Transverse colon (tissue), 4 donors: Measurements from ENCODE around the gene KCNH3. TPM values are rescaled to one million over a fixed set of nuclear protein-coding genes. Genes with fewer than 3 reads are reported as not detected.

Source experiments
- DNase-seq: peaks from one replicate; pipeline ENCODE4 v3.0.0-alpha.2; 2019
- H3K27ac ChIP-seq, 4 donors: fragments of 200-600 bp; sonication (generic); 2 replicates each; pipeline ENCODE4 v1.5.1; 2016 to 2018; ENCODE audit warnings: inconsistent platforms in 4 of 4
- H3K27me3 ChIP-seq: fragments of 200-600 bp; sonication (generic); 2 replicates; pipeline ENCODE4 v1.5.1; 2017; ENCODE audit warnings: inconsistent platforms
- H3K36me3 ChIP-seq, 4 donors: fragments of 200-600 bp; sonication (generic); 2 replicates each; pipeline ENCODE4 v1.5.1; 2017 to 2019; ENCODE audit warnings: inconsistent platforms in 4 of 4
- H3K4me1 ChIP-seq, 4 donors: fragments of 200-600 bp; sonication (generic); 2 replicates each; pipeline ENCODE4 v1.5.1; 2017 to 2020; ENCODE audit warnings: inconsistent platforms in 4 of 4
- H3K4me3 ChIP-seq, 4 donors: fragments of 200-600 bp; sonication (generic); 1 replicate in 1 of 4; 2 replicates in 3 of 4; pipeline versions ENCODE4 v1.5.1 to v1.6.1; 2017 to 2019; ENCODE audit warnings: inconsistent platforms in 4 of 4
- H3K9me3 ChIP-seq, 2 donors: fragments of 200-600 bp; sonication (generic); 2 replicates each; pipeline ENCODE4 v1.5.1; 2017 to 2019; ENCODE audit warnings: inconsistent platforms in 2 of 2
- CTCF ChIP-seq, 5 experiments: fragments of 200-600 bp in 3 of 5; fragments of 450-650 bp in 2 of 5; sonication (generic) in 3 of 5; IDR thresholded peaks; 1 replicate in 2 of 5; 2 replicates in 3 of 5; pipeline ENCODE4 v1.5.1; 2016 to 2017; ENCODE audit warnings: antibody characterized with exemption in 5 of 5, inconsistent platforms in 3 of 5, mild to moderate bottlenecking in 2 of 5, moderate library complexity in 1 of 5
- EP300 ChIP-seq: sonication (generic); formaldehyde crosslinking; IDR thresholded peaks from one replicate; pipeline ENCODE4 v1.6.1; 2017; ENCODE audit warnings: antibody characterized with exemption, low read depth
- POLR2A ChIP-seq: fragments of 450-650 bp; IDR thresholded peaks from one replicate; pipeline ENCODE4 v1.6.1; 2016; ENCODE audit warnings: antibody characterized with exemption, mild to moderate bottlenecking, moderate library complexity
- POLR2AphosphoS5 ChIP-seq, 3 donors: sonication (generic); formaldehyde crosslinking; IDR thresholded peaks; one replicate each; pipeline ENCODE4 v1.6.1; 2016; ENCODE audit warnings: antibody characterized with exemption in 3 of 3
- WGBS, 2 donors: methylation state at CpG; one replicate each; pipeline ENCODE4 v1.1.5; 2018; ENCODE audit warnings: low coverage in 1 of 2; 5-methylcytosine and 5-hydroxymethylcytosine counted together
- in situ Hi-C, 4 donors: fragments of 200-750 bp; cut with MboI; loops; one replicate each; pipeline versions ENCODE4 v1.15.0 to v1.15.1; 2017; ENCODE audit warnings: low sequenced_read_pairs in 3 of 4, low pct_ligation_motif_present in 1 of 4, low pct_unique_long_range_greater_than_20kb in 1 of 4
- intact Hi-C: fragments of 100-400 bp; cut with DNase I; formaldehyde crosslinking; loops from one replicate; pipeline ENCODE4 v1.15.1; 2023; ENCODE audit warnings: low total_unique reads
- total RNA-seq, 4 donors: library from RNA; depleted of rRNA; stranded (reverse); fragments of >200 nt; gene quantifications; one replicate each; pipeline ENCODE4 v1.1.0, GENCODE V29; 2016

Gene KCNH3
- total RNA-seq, 4 donors from 2014 or later, result 0.32 to 0.80 TPM; not detected in 2

- no peak overlapping the region for H3K27ac ChIP-seq
- peaks cover 0 to 11% (median 10%) of the 10 kb centered on the region in 4 donors for H3K4me1 ChIP-seq
- intact Hi-C loops, result no loop called here
- in situ Hi-C loops, result no loop called here
- H3K9me3 ChIP-seq, result no peaks in the 10 kb centered on the region
- no peak for DNase-seq
- TF ChIP-seq POLR2AphosphoS5 (IDR thresholded peaks at IDR 0.05) (no peak), CTCF (IDR thresholded peaks at IDR 0.05) (no peak), POLR2A (no peak), EP300 (no peak)
- no peaks in the 10 kb centered on the region for H3K36me3 ChIP-seq
- peaks cover 55% of the 10 kb centered on the region for H3K27me3 ChIP-seq
- 62% methylated on average over 8 of the region's 8 CpGs; no CpG with 5 or more reads in 1 of the 2 donors for WGBS, 2 donors
- peak overlapping the region in 1 of 4 donors; percentile 41 for H3K4me3 ChIP-seq
Observed at GRCh38 chr12:49548481-49548821, 9.6 kb downstream of the KCNH3 start.

GRCh38 chr12:49548822-49549648 is 10.2 kb downstream of the KCNH3 start:
- DNase-seq, result peak; percentile 17
- peak overlapping the region in 2 of 4 donors; percentile 28 to 41 for H3K4me3 ChIP-seq
- no peaks in the 10 kb centered on the region for H3K36me3 ChIP-seq
- H3K9me3 ChIP-seq, result no peaks in the 10 kb centered on the region
- no peak for TF ChIP-seq EP300
- peak in 3 of 5 experiments; percentile 23 to 37 (median 31) for TF ChIP-seq CTCF (IDR thresholded peaks at IDR 0.05)
- H3K4me1 ChIP-seq, result peaks cover 0 to 11% (median 10%) of the 10 kb centered on the region in 4 donors
- in situ Hi-C loops (no loop called here), intact Hi-C loops (no loop called here)
- H3K27ac ChIP-seq, result no peak overlapping the region
- H3K27me3 ChIP-seq, result peaks cover 52% of the 10 kb centered on the region
- WGBS, 2 donors, result 36% methylated on average over 44 of the region's 70 CpGs; no CpG with 5 or more reads in 1 of the 2 donors

GRCh38 chr12:49549735-49550692 is 11.2 kb downstream of the KCNH3 start:
- no peak overlapping the region for H3K4me3 ChIP-seq
- in situ Hi-C loops, result no loop called here
- no peak overlapping the region for H3K27ac ChIP-seq
- no peak for DNase-seq
- H3K36me3 ChIP-seq, result no peaks in the 10 kb centered on the region
- WGBS, 2 donors, result 70% methylated on average over 23 of the region's 28 CpGs; no CpG with 5 or more reads in 1 of the 2 donors
- intact Hi-C loops, result no loop called here
- H3K4me1 ChIP-seq, result peaks cover 0 to 11% (median 10%) of the 10 kb centered on the region in 4 donors
- peaks cover 49% of the 10 kb centered on the region for H3K27me3 ChIP-seq
- H3K9me3 ChIP-seq, result no peaks in the 10 kb centered on the region
- no peak for TF ChIP-seq CTCF (IDR thresholded peaks at IDR 0.05)
- TF ChIP-seq POLR2AphosphoS5 (IDR thresholded peaks at IDR 0.05), result no peak
- no peak for TF ChIP-seq POLR2A
- no peak for TF ChIP-seq EP300

- TF ChIP-seq POLR2A (no peak), POLR2AphosphoS5 (IDR thresholded peaks at IDR 0.05) (no peak), EP300 (no peak), CTCF (IDR thresholded peaks at IDR 0.05) (no peak)
- in situ Hi-C loops, result no loop called here
- 20 to 55% methylated on average over 1 to 6 of the region's 6 CpGs for WGBS, 2 donors
- H3K27me3 ChIP-seq, result peaks cover 41% of the 10 kb centered on the region
- H3K9me3 ChIP-seq, result no peaks in the 10 kb centered on the region
- intact Hi-C loops, result no loop called here
- peaks cover 0 to 11% (median 10%) of the 10 kb centered on the region in 4 donors for H3K4me1 ChIP-seq
- H3K27ac ChIP-seq, result no peak overlapping the region
- no peak overlapping the region for H3K4me3 ChIP-seq
- no peak for DNase-seq
- H3K36me3 ChIP-seq, result no peaks in the 10 kb centered on the region
Observed at GRCh38 chr12:49550693-49551252, 11.9 kb downstream of the KCNH3 start.
